Caco-2 (cell line): ENCODE results near the gene ADCY5. TPM values are rescaled to one million over a fixed set of nuclear protein-coding genes. Genes with fewer than 3 reads are reported as not detected.

Source experiments
- Bru-seq: library from RNA; stranded (reverse); fragments of 400-500 nt; gene quantifications from one replicate; lab custom pipeline; 2021; lab: Mats Ljungman, UMichigan
- BruChase-seq, 2 experiments: library from RNA; stranded (reverse); fragments of 400-500 nt; gene quantifications; one replicate each; lab custom pipeline; 2021; lab: Mats Ljungman, UMichigan
- BruUV-seq: library from RNA; stranded (reverse); fragments of 400-500 nt; replicated peaks from 2 replicates; lab custom pipeline; 2021; lab: Mats Ljungman, UMichigan
- CTCF ChIA-PET: fragments of 300-600 bp; sonication (Branson Sonifier 250); formaldehyde crosslinking; loops from one replicate; lab custom pipeline; 2022; ENCODE audit warnings: antibody characterized with exemption; lab: Charles Lee
- POLR2A ChIA-PET: fragments of 300-600 bp; sonication (Branson Sonifier 250); formaldehyde crosslinking; loops from one replicate; lab custom pipeline; 2022; ENCODE audit warnings: antibody characterized with exemption; lab: Charles Lee
- DNase-seq, 2 experiments: peaks; one replicate each; pipeline versions ENCODE4 v3.0.0 to v3.0.0-alpha.2; 2020 to 2022
- H3K27me3 ChIP-seq: replicated peaks from 2 replicates; pipeline ENCODE4 v1.6.0; 2011; ENCODE audit warnings: low read length; ENCODE audit not compliant: control insufficient read depth, insufficient read depth
- H3K36me3 ChIP-seq: 2 replicates; pipeline ENCODE4 v1.5.1; 2011; ENCODE audit warnings: low read length; ENCODE audit not compliant: control insufficient read depth, insufficient read depth
- H3K4me1 ChIP-seq: fragments of 250-450 bp; sonication (Bioruptor Pico); 2 replicates; pipeline ENCODE4 v1.5.1; 2020; ENCODE audit warnings: mild to moderate bottlenecking
- H3K4me3 ChIP-seq: 2 replicates; pipeline ENCODE4 v1.5.1; 2011; ENCODE audit warnings: low read depth, mild to moderate bottlenecking, control low read depth, low read length
- H3K9me3 ChIP-seq: fragments of 250-450 bp; sonication (Bioruptor Pico); 2 replicates; pipeline ENCODE4 v1.5.1; 2020; ENCODE audit warnings: mild to moderate bottlenecking, moderate library complexity
- H3K27ac Mint-ChIP-seq: one replicate; pipeline ENCODE4 v1.8.0; 2022; ENCODE audit warnings: mixed read lengths; ENCODE audit not compliant: unreplicated experiment
- H3K27me3 Mint-ChIP-seq: one replicate; pipeline ENCODE4 v1.8.0; 2022; ENCODE audit warnings: mixed read lengths; ENCODE audit not compliant: insufficient read depth, unreplicated experiment
- H3K36me3 Mint-ChIP-seq: one replicate; pipeline ENCODE4 v1.8.0; 2022; ENCODE audit warnings: mild to moderate bottlenecking, mixed read lengths; ENCODE audit not compliant: insufficient read depth, unreplicated experiment
- H3K4me1 Mint-ChIP-seq: one replicate; pipeline ENCODE4 v1.8.0; 2022; ENCODE audit warnings: low read depth, mixed read lengths; ENCODE audit not compliant: unreplicated experiment
- H3K4me3 Mint-ChIP-seq: one replicate; pipeline ENCODE4 v1.8.0; 2022; ENCODE audit warnings: mild to moderate bottlenecking, moderate library complexity, mixed read lengths; ENCODE audit not compliant: unreplicated experiment
- H3K9me3 Mint-ChIP-seq: one replicate; pipeline ENCODE4 v1.8.0; 2022; ENCODE audit warnings: mixed read lengths; ENCODE audit not compliant: unreplicated experiment
- CTCF ChIP-seq, 2 experiments: fragments of 200-600 bp in 1 of 2; IDR thresholded peaks; 1 replicate in 1 of 2; 2 replicates in 1 of 2; pipeline versions ENCODE4 v1.5.1 to v1.8.0; 2011 to 2022; ENCODE audit warnings: antibody characterized with exemption in 1 of 2, control low read depth in 1 of 2, inconsistent platforms in 1 of 2, low read depth in 1 of 2, low read length in 1 of 2, mild to moderate bottlenecking in 1 of 2, moderate library complexity in 1 of 2; ENCODE audit not compliant: insufficient read depth in 1 of 2, severe bottlenecking in 1 of 2, unreplicated experiment in 1 of 2
- intact Hi-C: fragments of 100-400 bp; cut with micrococcal nuclease; formaldehyde crosslinking; loops from one replicate; pipeline ENCODE4 v1.10.0; 2022; ENCODE audit not compliant: unreplicated experiment
- long read RNA-seq: library from polyadenylated mRNA; stranded (forward); transcript quantifications from one replicate; pipeline ENCODE4 v2.0.0, GENCODE V29; 2022
- total RNA-seq: library from RNA; stranded (reverse); gene quantifications from 2 replicates; pipeline ENCODE4 v1.2.3, GENCODE V29; 2022

ADCY5 gene
- total RNA-seq (0.44 and 0.91 TPM in 2 replicates), Bru-seq, nascent RNA (percentile 21 among the genes with signal in this experiment), BruChase-seq, experiment 1, labeled RNA remaining after a 2-hour chase (percentile 25 among the genes with signal in this experiment), BruChase-seq, experiment 2, labeled RNA remaining after a 6-hour chase (percentile 26 among the genes with signal in this experiment)
- long read RNA-seq, partial matches to known transcripts = 0 of 1 reads
- long read RNA-seq, other reads (novel, unspliced or antisense) = 1 of 1 reads

- intact Hi-C loops = loop anchor here (5.0 kb wide), 1 partner anchor 41 kb away; no protein-coding TSS in a partner anchor
- Mint-ChIP-seq H3K4me3 (peak within 1 kb of the TSS; percentile 62), H3K9me3 (no peaks in the 10 kb centered on the region), H3K4me1 (peaks cover 7% of the 10 kb centered on the region), H3K27me3 (peaks cover 6% of the 10 kb centered on the region), H3K27ac (no peak within 1 kb of the TSS), H3K36me3 (no peaks in the 10 kb centered on the region)
- no TSS peak for BruUV-seq
- TF ChIP-seq CTCF (IDR thresholded peaks at IDR 0.05; ENCODE audit: insufficient read depth in 1 of 2, low read depth in 1 of 2, low read length in 1 of 2, severe bottlenecking in 1 of 2, unreplicated experiment in 1 of 2) = no peak
- H3K4me3 ChIP-seq = peak within 1 kb of the TSS; percentile 52
- no peaks in the 10 kb centered on the region for H3K36me3 ChIP-seq
- ChIA-PET POLR2A (no interaction called here), CTCF (interaction anchor here (0.6 to 1.2 kb wide), 4 partner anchors 10 to 1577 kb away, joined by 3 to 6 read pairs (median 4); no protein-coding TSS in a partner anchor)
- DNase-seq = peak in 1 of 2 experiments; percentile 21
- no peaks in the 10 kb centered on the region for H3K9me3 ChIP-seq
- peaks cover 28% of the 10 kb centered on the region for H3K4me1 ChIP-seq
- no peaks in the 10 kb centered on the region; the same call in 1 of the 2 replicates for H3K27me3 ChIP-seq
These were observed at the start of gene ADCY5 for GRCh38 chr3:123448536-123449101. TSS of gene ADCY5 (minus strand) at chr3:123449090. CDS start at chr3:123448545, 545 bp downstream.

DNA sequence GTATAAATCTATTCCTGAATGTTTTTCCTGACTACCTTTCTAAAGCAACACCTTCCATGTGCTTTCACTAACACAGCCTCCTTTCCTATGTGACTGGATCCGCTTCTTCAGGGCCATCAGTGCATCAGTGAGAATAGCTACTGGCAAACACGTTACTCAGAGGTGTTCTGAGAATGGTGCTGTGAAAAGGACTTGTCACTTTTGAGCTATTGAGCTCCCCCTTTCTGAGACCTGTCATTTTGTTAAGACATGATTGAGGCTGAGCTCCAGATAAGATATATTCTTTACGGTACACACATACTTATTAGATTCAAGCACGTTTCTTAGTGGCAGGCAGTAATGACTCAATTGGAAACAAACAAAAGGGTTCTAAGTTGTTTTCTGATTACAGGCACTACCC is 45.0 kb upstream of the ADCY5 start:
- ChIA-PET POLR2A (no interaction called here), CTCF (interaction anchor here (0.5 kb wide), 1 partner anchor 17 kb away, joined by 4 read pairs; no protein-coding TSS in a partner anchor)
- BruUV-seq = TSS peak; percentile 19
- peaks cover 44% of the 10 kb centered on the region for H3K36me3 Mint-ChIP-seq
- Histone ChIP-seq H3K4me3 (no peak overlapping the region), H3K9me3 (no peaks in the 10 kb centered on the region), H3K4me1 (no peaks in the 10 kb centered on the region), H3K27me3 (no peaks in the 10 kb centered on the region), H3K36me3 (no peaks in the 10 kb centered on the region; the same call in 1 of the 2 replicates)
- H3K4me1 Mint-ChIP-seq = no peaks in the 10 kb centered on the region
- intact Hi-C loops = no loop called here
- DNase-seq = no peak
- H3K4me3 Mint-ChIP-seq = no peak overlapping the region
- no peaks in the 10 kb centered on the region for H3K27me3 Mint-ChIP-seq
- no peaks in the 10 kb centered on the region for H3K9me3 Mint-ChIP-seq
- H3K27ac Mint-ChIP-seq = no peak overlapping the region
- TF ChIP-seq CTCF (IDR thresholded peaks at IDR 0.05; ENCODE audit: insufficient read depth in 1 of 2, low read depth in 1 of 2, low read length in 1 of 2, severe bottlenecking in 1 of 2, unreplicated experiment in 1 of 2) = no peak

DNA sequence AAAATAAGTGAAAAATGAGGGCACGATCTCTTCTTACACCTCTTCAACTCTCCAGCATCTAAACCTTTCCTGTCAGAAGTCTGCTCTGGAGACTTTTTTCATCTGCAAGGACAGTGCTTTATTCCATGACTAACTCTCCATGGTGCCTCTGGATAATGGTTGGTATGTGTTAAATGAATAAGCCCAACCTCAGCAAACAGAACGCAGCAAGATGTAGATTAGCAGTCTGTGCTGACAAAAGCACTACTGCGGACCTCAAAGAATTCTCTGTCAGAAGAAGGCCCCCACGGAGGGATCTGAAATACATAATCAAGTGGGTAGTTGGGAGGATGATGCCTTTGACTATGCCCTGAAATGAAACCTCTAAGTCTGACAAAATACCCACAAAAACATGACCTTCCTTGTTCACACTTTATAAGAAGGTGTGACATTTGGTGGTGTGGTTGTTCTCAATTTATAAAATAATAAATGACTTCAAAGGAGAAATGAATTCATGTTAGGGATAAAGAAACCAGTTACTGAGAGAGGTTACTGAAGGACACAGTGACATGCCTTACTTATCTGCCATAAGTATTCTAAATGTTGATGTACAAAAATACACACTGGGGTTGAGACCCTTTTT is 43.2 kb upstream of the ADCY5 start:
- TF ChIP-seq CTCF (IDR thresholded peaks at IDR 0.05; ENCODE audit: insufficient read depth in 1 of 2, low read depth in 1 of 2, low read length in 1 of 2, severe bottlenecking in 1 of 2, unreplicated experiment in 1 of 2) = no peak
- no peak overlapping the region for H3K4me3 Mint-ChIP-seq
- no peak overlapping the region for H3K27ac Mint-ChIP-seq
- ChIA-PET POLR2A (no interaction called here), CTCF (no interaction called here)
- H3K4me1 Mint-ChIP-seq = no peaks in the 10 kb centered on the region
- no peak for DNase-seq
- intact Hi-C loops = no loop called here
- H3K9me3 ChIP-seq = no peaks in the 10 kb centered on the region
- H3K27me3 ChIP-seq = no peaks in the 10 kb centered on the region
- H3K36me3 Mint-ChIP-seq = peaks cover 52% of the 10 kb centered on the region
- no peaks in the 10 kb centered on the region for H3K9me3 Mint-ChIP-seq
- H3K27me3 Mint-ChIP-seq = no peaks in the 10 kb centered on the region
- BruUV-seq = no TSS peak
- no peaks in the 10 kb centered on the region; the same call in 1 of the 2 replicates for H3K36me3 ChIP-seq
- H3K4me1 ChIP-seq = no peaks in the 10 kb centered on the region
- no peak overlapping the region for H3K4me3 ChIP-seq
